ENCODE measurements around the gene HS6ST3.

- TF ChIP-seq ZNF124 (CRISPR knock-in tag; IDR thresholded peaks at IDR 0.05) (no peak), SMAD1 (CRISPR knock-in tag; IDR thresholded peaks at IDR 0.05; ENCODE audit: borderline replicate concordance, low read depth) (no peak), HMG20A (CRISPR knock-in tag; IDR thresholded peaks at IDR 0.05; ENCODE audit: borderline replicate concordance) (no peak), ZFP36 (IDR thresholded peaks at IDR 0.05; ENCODE audit: borderline replicate concordance, low read depth, low read length, partially characterized antibody) (no peak), CTCF (CRISPR knock-in tag; IDR thresholded peaks at IDR 0.05) (no peak), PATZ1 (CRISPR knock-in tag; IDR thresholded peaks at IDR 0.05) (no peak)
- TF ChIP-seq, protein P1, sequence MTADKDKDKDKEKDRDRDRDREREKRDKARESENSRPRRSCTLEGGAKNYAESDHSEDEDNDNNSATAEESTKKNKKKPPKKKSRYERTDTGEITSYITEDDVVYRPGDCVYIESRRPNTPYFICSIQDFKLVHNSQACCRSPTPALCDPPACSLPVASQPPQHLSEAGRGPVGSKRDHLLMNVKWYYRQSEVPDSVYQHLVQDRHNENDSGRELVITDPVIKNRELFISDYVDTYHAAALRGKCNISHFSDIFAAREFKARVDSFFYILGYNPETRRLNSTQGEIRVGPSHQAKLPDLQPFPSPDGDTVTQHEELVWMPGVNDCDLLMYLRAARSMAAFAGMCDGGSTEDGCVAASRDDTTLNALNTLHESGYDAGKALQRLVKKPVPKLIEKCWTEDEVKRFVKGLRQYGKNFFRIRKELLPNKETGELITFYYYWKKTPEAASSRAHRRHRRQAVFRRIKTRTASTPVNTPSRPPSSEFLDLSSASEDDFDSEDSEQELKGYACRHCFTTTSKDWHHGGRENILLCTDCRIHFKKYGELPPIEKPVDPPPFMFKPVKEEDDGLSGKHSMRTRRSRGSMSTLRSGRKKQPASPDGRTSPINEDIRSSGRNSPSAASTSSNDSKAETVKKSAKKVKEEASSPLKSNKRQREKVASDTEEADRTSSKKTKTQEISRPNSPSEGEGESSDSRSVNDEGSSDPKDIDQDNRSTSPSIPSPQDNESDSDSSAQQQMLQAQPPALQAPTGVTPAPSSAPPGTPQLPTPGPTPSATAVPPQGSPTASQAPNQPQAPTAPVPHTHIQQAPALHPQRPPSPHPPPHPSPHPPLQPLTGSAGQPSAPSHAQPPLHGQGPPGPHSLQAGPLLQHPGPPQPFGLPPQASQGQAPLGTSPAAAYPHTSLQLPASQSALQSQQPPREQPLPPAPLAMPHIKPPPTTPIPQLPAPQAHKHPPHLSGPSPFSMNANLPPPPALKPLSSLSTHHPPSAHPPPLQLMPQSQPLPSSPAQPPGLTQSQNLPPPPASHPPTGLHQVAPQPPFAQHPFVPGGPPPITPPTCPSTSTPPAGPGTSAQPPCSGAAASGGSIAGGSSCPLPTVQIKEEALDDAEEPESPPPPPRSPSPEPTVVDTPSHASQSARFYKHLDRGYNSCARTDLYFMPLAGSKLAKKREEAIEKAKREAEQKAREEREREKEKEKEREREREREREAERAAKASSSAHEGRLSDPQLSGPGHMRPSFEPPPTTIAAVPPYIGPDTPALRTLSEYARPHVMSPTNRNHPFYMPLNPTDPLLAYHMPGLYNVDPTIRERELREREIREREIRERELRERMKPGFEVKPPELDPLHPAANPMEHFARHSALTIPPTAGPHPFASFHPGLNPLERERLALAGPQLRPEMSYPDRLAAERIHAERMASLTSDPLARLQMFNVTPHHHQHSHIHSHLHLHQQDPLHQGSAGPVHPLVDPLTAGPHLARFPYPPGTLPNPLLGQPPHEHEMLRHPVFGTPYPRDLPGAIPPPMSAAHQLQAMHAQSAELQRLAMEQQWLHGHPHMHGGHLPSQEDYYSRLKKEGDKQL (CRISPR knock-in tag; IDR thresholded peaks at IDR 0.05; ENCODE audit: low read depth): no peak
- TF ChIP-seq, protein P2, sequence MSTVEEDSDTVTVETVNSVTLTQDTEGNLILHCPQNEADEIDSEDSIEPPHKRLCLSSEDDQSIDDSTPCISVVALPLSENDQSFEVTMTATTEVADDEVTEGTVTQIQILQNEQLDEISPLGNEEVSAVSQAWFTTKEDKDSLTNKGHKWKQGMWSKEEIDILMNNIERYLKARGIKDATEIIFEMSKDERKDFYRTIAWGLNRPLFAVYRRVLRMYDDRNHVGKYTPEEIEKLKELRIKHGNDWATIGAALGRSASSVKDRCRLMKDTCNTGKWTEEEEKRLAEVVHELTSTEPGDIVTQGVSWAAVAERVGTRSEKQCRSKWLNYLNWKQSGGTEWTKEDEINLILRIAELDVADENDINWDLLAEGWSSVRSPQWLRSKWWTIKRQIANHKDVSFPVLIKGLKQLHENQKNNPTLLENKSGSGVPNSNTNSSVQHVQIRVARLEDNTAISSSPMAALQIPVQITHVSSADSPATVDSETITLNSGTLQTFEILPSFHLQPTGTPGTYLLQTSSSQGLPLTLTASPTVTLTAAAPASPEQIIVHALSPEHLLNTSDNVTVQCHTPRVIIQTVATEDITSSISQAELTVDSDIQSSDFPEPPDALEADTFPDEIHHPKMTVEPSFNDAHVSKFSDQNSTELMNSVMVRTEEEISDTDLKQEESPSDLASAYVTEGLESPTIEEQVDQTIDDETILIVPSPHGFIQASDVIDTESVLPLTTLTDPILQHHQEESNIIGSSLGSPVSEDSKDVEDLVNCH (CRISPR knock-in tag; IDR thresholded peaks at IDR 0.05): no peak
These were observed 720.2 kb downstream of the HS6ST3 start for GRCh38 chr13:96810104-96810503.
